NCI-H345 (cell line): ENCODE data around the gene NAA25.
"Not testable (repeated sequence)": the region's sequence is repeated elsewhere in the genome, so short reads cannot be mapped to it uniquely, and the experiment has no call there.

Experiments used
- DNase-seq: peaks from one replicate; lab custom pipeline; 2025; lab: John Stamatoyannopoulos, UW

NAA25 gene

GRCh38 chr12:112116232-112117060 is 7.9 kb upstream of the NAA25 start:
- DNase-seq, result peak; percentile 67

GRCh38 chr12:112115259-112116045 is 6.9 kb upstream of the NAA25 start:
- no peak for DNase-seq

GRCh38 chr12:112112409-112113133 is 4.0 kb upstream of the NAA25 start:
- no peak for DNase-seq

DNA sequence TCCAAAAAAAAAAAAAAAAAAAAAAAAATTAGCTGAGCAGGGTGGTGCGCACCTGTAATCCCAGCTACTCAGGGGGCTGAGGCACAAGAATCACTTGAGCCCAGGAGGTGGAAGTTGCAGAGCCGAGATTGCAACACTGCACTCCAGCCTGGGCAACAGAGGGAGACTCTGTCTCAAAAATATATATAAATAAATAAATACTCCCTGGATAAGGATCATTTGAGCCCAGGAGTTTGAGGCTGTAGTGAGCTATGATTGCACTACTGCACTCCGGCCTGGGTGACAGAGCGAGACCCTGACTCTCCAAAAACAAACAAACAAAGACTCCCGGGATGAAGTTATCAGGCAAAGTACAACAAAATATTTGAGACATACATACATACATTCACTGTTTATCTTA is 3.3 kb upstream of the NAA25 start:
- DNase-seq, result no peak

GRCh38 chr12:112110787-112111662 is 2.4 kb upstream of the NAA25 start:
- DNase-seq, result not testable (repeated sequence)

GRCh38 chr12:112107306-112108201 is 1.0 kb downstream of the NAA25 start:
- DNase-seq, result no peak

- DNase-seq, result no peak
These were observed 2.7 kb downstream of the NAA25 start for GRCh38 chr12:112105891-112106290.

GRCh38 chr12:112103758-112104503 is 4.7 kb downstream of the NAA25 start:
- DNase-seq, result no peak

DNA sequence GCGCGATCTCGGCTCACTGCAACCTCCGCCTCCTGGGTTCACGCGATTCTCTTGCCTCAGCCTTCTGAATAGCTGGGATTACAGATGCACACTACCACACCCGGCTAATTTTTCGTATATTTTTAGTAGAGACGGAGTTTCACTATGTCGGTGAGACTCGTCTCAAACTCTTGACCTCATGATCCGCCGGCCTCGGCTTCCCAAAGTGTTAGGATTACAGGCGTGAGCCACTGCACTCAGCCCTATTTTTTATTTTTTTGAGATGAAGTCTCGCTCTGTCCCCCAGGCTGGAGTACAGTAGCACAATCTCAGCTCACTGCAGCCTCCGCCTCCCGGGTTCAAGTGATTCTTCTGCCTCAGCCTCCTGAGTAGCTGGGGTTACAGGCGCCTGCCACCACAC is 5.8 kb downstream of the NAA25 start:
- not testable (repeated sequence) for DNase-seq

DNA sequence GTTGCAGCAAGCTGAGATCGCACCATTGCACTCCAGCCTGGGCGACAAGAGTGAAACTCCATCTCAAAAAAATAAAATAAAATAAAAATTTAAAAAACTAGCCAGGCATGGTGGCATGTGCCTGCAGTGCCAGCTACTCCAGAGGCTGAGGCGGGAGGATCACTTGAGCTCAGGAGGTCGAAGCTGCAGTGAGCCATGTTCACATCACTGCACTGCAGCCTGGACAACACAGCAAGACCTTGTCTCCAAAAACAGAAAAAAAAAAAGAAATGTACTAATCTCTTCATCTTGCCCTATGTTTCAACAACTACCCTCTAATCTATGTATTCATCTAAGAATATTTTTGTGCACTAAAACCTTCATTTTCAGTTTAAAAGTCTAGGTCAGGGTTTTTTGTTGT is 6.5 kb downstream of the NAA25 start:
- no peak for DNase-seq

DNA sequence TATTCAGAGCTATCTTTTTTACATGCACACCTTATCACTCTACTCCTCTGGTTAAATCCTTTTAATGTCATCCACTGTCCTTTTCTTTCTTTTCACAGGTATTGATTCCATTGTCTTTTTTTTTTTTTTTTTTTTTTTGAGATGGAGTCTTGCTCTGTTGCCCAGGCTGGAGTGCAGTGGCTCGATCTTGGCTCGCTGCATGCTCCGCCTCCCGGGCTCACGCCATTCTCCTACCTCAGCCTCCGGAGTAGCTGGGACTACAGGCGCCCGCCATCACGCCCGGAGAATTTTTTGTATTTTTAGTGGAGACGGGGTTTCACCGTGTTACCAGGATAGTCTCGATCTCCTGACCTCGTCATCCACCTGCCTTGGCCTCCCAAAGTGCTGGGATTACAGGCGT is 8.1 kb downstream of the NAA25 start:
- not testable (repeated sequence) for DNase-seq

- no peak for DNase-seq
These were observed 10.9 kb downstream of the NAA25 start for GRCh38 chr12:112097641-112098040.

GRCh38 chr12:112096667-112097066 is 11.9 kb downstream of the NAA25 start:
- no peak for DNase-seq

DNA sequence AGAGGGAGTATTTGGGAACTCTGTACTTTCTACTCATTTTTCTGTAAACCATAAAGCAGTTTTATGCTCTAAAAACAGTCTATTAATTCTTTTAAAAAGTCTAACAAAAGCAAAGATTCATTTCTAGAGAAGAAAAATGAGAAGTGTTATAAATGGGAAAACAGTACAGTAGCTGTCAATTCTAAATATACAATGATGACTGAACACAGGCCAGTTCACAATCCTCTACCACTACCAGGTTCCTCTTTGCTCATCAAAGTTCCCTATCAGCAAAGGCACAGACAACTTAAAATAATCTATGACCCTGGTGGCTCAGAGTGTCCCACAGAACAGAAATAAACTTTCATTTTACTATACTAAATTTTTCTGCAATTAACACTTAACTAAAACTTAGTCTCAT is 12.5 kb downstream of the NAA25 start:
- DNase-seq, result no peak

- DNase-seq, result no peak
These were observed 17.0 kb downstream of the NAA25 start for GRCh38 chr12:112091563-112091962.

DNA sequence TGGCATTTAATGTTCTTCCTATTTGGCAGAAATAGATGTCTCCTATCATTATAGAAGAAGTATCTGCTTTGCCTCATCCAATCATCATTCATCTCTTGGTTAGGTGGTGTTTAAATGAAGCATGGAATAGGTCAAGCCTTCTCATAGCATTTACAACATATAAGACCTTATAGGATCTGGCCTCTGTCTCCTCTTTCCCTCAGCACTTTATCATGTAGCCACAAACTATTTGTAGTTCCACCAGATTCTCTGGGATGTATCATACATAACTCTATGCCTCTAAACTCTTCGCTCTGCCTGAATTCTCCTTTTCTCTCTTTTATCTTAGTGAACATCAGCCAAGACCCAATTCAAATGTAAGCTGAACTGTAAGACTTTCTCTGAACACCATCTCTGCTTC is 20.7 kb downstream of the NAA25 start:
- no peak for DNase-seq

DNA sequence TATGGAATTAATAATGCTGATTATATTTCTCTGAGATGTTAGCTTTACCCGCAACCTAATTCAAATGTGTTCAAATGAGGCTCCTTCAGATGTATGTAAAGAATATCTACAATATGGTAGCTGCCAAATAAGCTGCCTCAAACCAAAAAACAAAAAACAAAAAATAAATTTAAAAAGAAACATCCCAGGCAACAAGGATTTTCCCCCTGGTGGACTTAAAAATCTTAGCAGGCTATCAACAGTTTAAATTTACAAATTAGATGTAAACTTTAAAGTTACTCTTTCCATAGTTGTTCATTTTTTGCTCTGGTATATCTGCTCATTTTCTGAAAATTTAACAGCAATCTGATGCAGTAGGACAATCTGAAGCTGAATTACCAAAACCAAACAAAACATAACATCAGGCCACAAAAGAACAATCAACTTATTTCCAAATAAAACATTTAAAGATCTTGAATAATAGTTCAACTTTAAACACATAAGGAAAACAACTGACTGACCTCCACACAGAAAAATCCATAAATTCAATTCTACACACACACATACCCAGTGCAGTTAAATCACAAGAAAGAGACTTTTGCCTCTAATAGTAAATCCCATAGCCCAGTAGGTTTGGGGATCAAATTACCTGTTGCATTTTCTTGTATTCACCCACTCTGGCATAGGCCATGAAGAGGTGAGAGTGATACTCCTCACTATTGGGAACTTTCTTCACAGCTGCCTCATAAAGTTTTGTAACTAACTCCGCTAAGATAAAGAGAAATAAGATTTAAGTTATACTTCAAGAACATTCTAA is 21.3 kb downstream of the NAA25 start:
- no peak for DNase-seq

GRCh38 chr12:112066566-112066965 is 42.0 kb downstream of the NAA25 start:
- DNase-seq, result no peak

DNA sequence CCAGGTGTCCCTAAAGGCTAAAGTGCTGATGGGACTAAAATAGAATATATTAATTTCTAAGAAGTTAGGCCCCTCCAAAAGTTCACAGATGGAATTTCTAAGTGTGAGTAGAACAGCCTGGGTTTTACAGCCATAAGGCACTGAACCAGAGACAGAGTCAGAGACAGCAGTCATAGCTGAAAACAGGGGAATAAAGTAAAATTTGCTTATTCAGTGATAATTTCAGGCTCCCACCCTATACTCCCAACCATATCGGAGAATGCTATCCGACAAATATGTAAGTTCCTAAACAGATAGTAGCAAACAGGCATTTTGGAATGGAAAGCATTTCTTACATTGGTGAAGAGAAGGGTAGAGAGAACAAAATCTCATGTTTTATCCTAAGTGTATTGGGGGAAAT is 45.3 kb downstream of the NAA25 start:
- no peak for DNase-seq
